ENCODE data around the gene NELFB. TPM values are rescaled to one million over a fixed set of nuclear protein-coding genes. Genes with fewer than 3 reads are reported as not detected.

Gene NELFB
- total and polyA plus RNA-seq, 2 of the 4 experiments (the other 2 are of a cell fraction): 36.9 to 66.0 TPM

- 74% methylated on average over 5 of the region's 42 CpGs; no CpG with 5 or more reads in 1 of the 2 experiments for WGBS, 2 experiments (ENCODE audit: extremely low coverage in 2 of 2, insufficient read length in 1 of 2)
- H2AK5ac ChIP-seq (ENCODE audit: low read depth, low read length): no peak overlapping the region
- no peak overlapping the region for H3K4me3 ChIP-seq (ENCODE audit: insufficient read depth, low read depth, low read length)
- no peak overlapping the region for H3K4ac ChIP-seq (ENCODE audit: low read depth, low read length)
- no peak for TF ChIP-seq SMC3 (IDR thresholded peaks at IDR 0.05; ENCODE audit: low read depth, low read length)
- TF ChIP-seq POLR2A (IDR thresholded peaks at IDR 0.05; ENCODE audit: low read depth, low read length): no peak
- TF ChIP-seq CHD1 (IDR thresholded peaks at IDR 0.05; ENCODE audit: low read depth, low read length): no peak
- no peak for TF ChIP-seq MXI1 (IDR thresholded peaks at IDR 0.05; ENCODE audit: borderline replicate concordance, low read depth, low read length)
- TF ChIP-seq RAD21 (IDR thresholded peaks at IDR 0.05; ENCODE audit: low read length): no peak
- TF ChIP-seq CTCF (conservative IDR thresholded peaks at IDR 0.05; ENCODE audit: low read depth, low read length): no peak
- TF ChIP-seq FOS (IDR thresholded peaks at IDR 0.05; ENCODE audit: low read depth, low read length): no peak
- BruUV-seq (replicated peaks): no TSS peak
- no peaks in the 10 kb centered on the region for H3K9me1 ChIP-seq (ENCODE audit: insufficient read depth, low read length)
- no peak overlapping the region for H3K18ac ChIP-seq (ENCODE audit: low read depth, low read length)
- H3K9ac ChIP-seq (ENCODE audit: low read depth, low read length): no peak overlapping the region
- H2AK9ac ChIP-seq (replicated peaks; ENCODE audit: low read depth, low read length, poor library complexity): no peak overlapping the region
- no peak overlapping the region for H3K4me2 ChIP-seq (ENCODE audit: low read depth, low read length)
- 0 out of 2 replicates have a peak, but pooled peaks cover 2% of the 10 kb centered on the region for H3K4me1 ChIP-seq (ENCODE audit: control insufficient read depth, insufficient read depth, low read length)
- in situ Hi-C loops (cut with MboI; ENCODE audit: low sequenced_read_pairs): no loop called here
- H4K91ac ChIP-seq (ENCODE audit: insufficient read depth, low read depth, low read length): no peak overlapping the region
- H2BK20ac ChIP-seq (ENCODE audit: low read depth, low read length): no peak overlapping the region
- no peak overlapping the region for H3K27ac ChIP-seq (ENCODE audit: insufficient read depth, low read length)
- POLR2A ChIA-PET (ENCODE audit: unreplicated experiment): no interaction called here
- H2AFZ ChIP-seq (replicated peaks; ENCODE audit: low read length, poor library complexity): no peak overlapping the region
- H2BK120ac ChIP-seq (ENCODE audit: low read depth, low read length): no peak overlapping the region
- H4K20me1 ChIP-seq (ENCODE audit: insufficient read depth, low read length): no peaks in the 10 kb centered on the region
- no peak for ATAC-seq (ENCODE audit: low read depth)
- no peaks in the 10 kb centered on the region for H3K79me1 ChIP-seq (ENCODE audit: low read depth in 1 of 2, low read length in 2 of 2)
- dilution Hi-C loops (cut with HindIII; ENCODE audit: low sequenced_read_pairs, unreplicated experiment): no loop called here
- no peak for DNase-seq
- H3K9me3 ChIP-seq (ENCODE audit: control insufficient read depth, insufficient read depth, low read length): no peaks in the 10 kb centered on the region
- H3K36me3 ChIP-seq (ENCODE audit: control insufficient read depth, insufficient read depth, low read length): no peaks in the 10 kb centered on the region
- no peak overlapping the region for H2BK5ac ChIP-seq (ENCODE audit: low read depth, low read length, poor library complexity, severe bottlenecking)
- H4K5ac ChIP-seq (ENCODE audit: low read depth, low read length): no peak overlapping the region
- no peak overlapping the region for H4K8ac ChIP-seq (ENCODE audit: low read depth in 2 of 2, low read length in 2 of 2)
- H3K56ac ChIP-seq (ENCODE audit: extremely low read depth, insufficient read depth, low read length): no peak overlapping the region
- CTCF ChIA-PET: no interaction called here
- no peak overlapping the region for H2BK15ac ChIP-seq (ENCODE audit: low read depth, low read length)
- no peak overlapping the region for H3K14ac ChIP-seq (replicated peaks; ENCODE audit: low read depth, low read length)
- intact Hi-C loops (cut with micrococcal nuclease): no loop called here
- H3K23ac ChIP-seq (ENCODE audit: low read depth, low read length): no peak overlapping the region
- H3K27me3 ChIP-seq (ENCODE audit: control insufficient read depth, insufficient read depth, low read length): no peaks in the 10 kb centered on the region
Measured at GRCh38 chr9:137314561-137315560, 59.7 kb downstream of the NELFB start.

Measured in IMR-90 (cell line).